HG03432 (cell line): ENCODE measurements around the gene PIK3R6.

ENCODE experiments used
- ATAC-seq: cut with Tn5 transposase; IDR thresholded peaks from one replicate; pipeline ENCODE4 v1.9.1; 2021; ENCODE audit warnings: mild to moderate bottlenecking, moderate library complexity; ENCODE audit not compliant: unreplicated experiment

The PIK3R6 gene

GRCh38 chr17:8867361-8867981 lies at the start of gene PIK3R6:
TSS of gene PIK3R6 (minus strand) at chr17:8867674. CDS start at chr17:8849794, 17,880 bp downstream.
- ATAC-seq = peak; percentile 46

- no peak for ATAC-seq
Measured at GRCh38 chr17:8916466-8916865, 49.0 kb upstream of the PIK3R6 start.

- no peak for ATAC-seq
Measured at GRCh38 chr17:8914554-8914953, 47.1 kb upstream of the PIK3R6 start.

GRCh38 chr17:8913879-8914278 lies 46.4 kb upstream of the PIK3R6 start:
- ATAC-seq = no peak

- ATAC-seq = no peak
Measured at GRCh38 chr17:8913091-8913490, 45.6 kb upstream of the PIK3R6 start.

GRCh38 chr17:8912084-8912981 lies 44.9 kb upstream of the PIK3R6 start:
- ATAC-seq = no peak

- no peak for ATAC-seq
Measured at GRCh38 chr17:8910969-8911604, 43.6 kb upstream of the PIK3R6 start.

- ATAC-seq = no peak
Measured at GRCh38 chr17:8909586-8910270, 42.3 kb upstream of the PIK3R6 start.

- ATAC-seq = no peak
Measured at GRCh38 chr17:8905331-8905730, 37.9 kb upstream of the PIK3R6 start.

- ATAC-seq = no peak
Measured at GRCh38 chr17:8904686-8905085, 37.2 kb upstream of the PIK3R6 start.

GRCh38 chr17:8904201-8904600 lies 36.7 kb upstream of the PIK3R6 start:
- no peak for ATAC-seq

- no peak for ATAC-seq
Measured at GRCh38 chr17:8900626-8901585, 33.4 kb upstream of the PIK3R6 start.

GRCh38 chr17:8900207-8900606 lies 32.7 kb upstream of the PIK3R6 start:
- ATAC-seq = no peak

GRCh38 chr17:8898636-8899035 lies 31.2 kb upstream of the PIK3R6 start:
- ATAC-seq = no peak

- ATAC-seq = no peak
Measured at GRCh38 chr17:8898126-8898525, 30.7 kb upstream of the PIK3R6 start.

- ATAC-seq = no peak
Measured at GRCh38 chr17:8896641-8897635, 29.5 kb upstream of the PIK3R6 start.

- no peak for ATAC-seq
Measured at GRCh38 chr17:8896087-8896486, 28.6 kb upstream of the PIK3R6 start.

- no peak for ATAC-seq
Measured at GRCh38 chr17:8894673-8895578, 27.5 kb upstream of the PIK3R6 start.
